Measurements from ENCODE around the gene SND1.

The SND1 gene

GRCh38 chr7:127736511-127736910, 84.5 kb downstream of the SND1 start:
- DNase-seq, result no peak

DNA sequence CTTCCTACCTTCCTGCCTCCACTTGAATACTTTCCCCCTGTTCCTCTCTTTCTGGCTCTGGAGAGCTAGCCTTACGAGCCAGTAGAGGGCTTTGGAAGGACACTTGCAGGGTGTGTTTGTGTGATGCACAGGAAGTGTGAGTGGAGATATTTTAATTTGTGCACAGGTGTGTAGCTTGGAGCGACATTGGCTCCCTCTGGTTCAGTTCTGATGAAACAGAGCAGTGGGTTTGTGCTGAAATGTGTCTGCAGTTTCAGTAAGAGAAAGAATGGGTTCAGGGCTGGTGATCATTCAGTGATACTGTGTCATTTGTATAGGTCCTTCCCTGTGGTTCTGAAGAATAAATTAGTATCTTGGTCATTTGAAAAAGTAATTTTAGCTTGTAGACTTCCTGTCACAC, 86.9 kb downstream of the SND1 start:
- no peak for DNase-seq

GRCh38 chr7:127741764-127742375, 89.9 kb downstream of the SND1 start:
- DNase-seq, result no peak

DNA sequence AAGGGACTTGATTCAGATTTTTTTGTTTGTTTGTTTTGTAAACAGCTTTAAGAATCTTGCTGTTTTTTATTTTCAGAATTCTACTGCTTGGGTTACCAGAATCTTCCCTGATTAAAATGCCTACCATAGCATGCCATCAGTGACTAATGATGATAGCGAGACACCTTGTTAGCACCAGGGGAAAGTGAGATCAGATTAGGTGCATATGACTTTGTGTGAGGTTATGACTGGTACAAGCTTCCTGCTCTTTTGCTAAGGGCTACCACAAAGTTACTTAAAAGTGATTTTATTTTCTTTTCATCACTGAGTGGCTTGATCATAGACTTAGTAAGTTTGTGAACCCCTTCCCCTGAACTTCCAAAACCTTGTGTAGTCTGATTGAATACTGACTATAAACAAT, 93.5 kb downstream of the SND1 start:
- DNase-seq, result no peak

DNA sequence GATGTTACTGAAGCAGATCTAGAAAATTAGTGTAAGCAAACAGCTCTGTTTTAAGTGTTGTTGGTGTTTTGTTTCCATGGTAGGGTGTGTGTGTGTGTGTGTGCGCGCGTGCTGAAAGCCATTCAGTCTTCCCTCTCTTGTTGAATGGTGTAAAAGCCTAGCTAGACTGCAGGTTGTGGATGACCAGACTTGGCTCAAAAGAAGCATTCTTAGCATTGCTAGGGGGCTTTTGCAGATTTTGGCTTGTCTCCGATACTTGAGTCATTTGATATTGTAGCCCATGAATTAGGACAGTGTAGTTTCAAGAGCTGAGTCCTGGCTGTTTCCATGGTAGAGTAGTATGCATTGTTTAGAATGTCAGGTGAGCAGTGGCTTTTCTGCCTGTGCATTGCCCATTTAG, 99.1 kb downstream of the SND1 start:
- no peak for DNase-seq

- DNase-seq, result peak; percentile 43
Observed at GRCh38 chr7:127751490-127752448, 99.8 kb downstream of the SND1 start.

- DNase-seq, result no peak
Observed at GRCh38 chr7:127752829-127753228, 100.8 kb downstream of the SND1 start.

DNA sequence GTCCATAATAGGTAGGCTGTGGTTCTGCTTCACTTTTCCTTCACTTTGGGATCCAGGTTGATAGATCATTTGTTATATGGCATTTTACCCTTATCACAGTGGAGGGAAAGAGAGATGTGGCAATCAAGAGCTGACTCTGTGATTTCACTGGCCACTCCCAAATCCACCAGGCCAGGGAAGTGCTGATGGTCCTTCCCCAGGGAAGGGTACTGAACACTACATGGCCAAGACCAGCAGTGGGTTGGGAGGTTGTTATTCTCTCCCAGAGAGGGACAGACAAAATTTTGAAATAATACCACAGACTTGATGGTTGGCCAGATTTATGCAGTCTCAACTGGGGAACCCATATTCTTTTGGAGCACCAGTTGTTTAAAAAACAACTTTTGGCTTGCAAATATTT, 102.5 kb downstream of the SND1 start:
- no peak for DNase-seq

GRCh38 chr7:127755521-127755920, 103.5 kb downstream of the SND1 start:
- DNase-seq, result no peak

DNA sequence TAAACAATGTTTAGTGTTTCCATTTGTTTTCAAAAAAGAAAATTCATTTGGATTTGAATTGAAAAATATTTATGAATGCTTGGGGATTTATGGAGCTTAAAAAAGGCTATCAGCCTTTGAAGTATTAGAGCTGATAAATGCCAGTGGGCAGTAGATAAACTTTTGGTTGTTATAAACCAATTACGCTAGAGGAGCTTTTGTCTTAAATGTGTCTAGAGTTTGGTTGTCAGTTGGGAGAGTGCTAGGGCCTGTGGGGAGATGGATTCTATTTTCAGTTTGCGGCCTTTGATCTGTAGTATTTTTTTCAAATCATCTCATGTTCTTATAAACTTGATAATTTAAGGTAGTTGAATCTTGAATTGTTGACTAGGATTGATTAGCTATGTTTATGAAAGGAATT, 104.0 kb downstream of the SND1 start:
- DNase-seq, result no peak

DNA sequence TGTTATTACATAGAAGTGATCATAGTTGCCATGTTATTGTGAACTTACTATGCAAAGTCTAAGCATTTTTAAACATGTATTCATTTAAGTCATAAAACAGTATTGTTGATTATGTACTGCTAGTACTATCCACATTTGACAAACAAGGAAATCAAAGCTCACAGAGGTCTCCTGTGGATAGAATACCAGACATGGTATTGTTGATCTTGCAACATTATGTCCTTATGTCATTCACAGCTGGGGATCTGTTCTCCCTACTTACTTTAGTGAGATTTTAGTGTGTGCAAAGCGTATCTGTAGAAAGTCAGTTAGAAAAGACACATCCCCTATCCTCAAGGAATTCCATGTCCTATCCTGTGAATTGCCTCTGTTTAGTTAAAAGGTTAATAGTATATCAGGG, 106.1 kb downstream of the SND1 start:
- DNase-seq, result no peak

DNA sequence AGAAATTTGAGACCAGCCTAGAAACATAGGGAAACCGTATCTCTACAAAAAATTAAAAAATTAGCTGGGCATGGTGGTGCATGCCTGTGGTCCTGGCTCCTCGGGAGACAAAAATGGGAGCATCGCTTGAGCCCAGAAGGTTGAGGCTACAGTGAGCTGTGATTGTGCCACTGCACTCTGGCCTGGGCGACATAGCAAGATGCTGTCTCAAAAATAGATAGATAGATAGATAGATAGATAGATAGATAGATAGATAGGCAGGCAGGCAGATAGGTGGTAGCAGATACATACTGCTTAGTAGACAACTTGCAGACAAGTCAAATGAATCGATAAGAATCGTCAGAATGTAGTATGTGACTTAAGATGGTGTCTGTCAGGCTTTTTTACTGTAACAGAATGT, 106.9 kb downstream of the SND1 start:
- no peak for DNase-seq

- DNase-seq, result no peak
Observed at GRCh38 chr7:127759945-127760421, 108.0 kb downstream of the SND1 start.

DNA sequence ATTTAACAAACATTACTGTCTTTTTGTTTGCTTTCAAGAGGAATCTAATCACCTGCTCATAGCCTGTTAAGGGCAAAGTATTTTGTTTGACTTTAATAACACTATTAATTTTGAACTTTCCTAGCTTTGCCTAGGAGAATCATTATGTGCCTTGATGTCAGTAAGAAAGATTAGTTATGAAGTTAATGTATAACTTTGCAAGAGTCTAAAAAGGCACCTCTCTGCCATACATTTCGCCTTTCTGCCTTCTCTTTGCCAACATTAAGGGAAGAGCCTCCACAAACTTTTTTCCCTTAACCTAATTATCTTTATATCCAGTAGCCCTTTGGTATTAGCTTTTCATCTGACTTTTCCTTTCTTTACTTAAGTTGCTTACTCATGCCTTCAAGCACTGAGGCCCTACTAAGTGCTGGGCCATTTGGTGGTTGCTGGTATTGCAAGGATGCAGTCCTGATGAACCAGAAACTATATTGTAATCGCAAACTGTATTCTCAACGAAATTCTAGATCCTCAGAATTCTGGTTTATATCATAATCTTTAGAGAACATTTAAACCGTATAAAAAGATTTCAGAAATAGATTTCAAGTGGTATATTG, 108.5 kb downstream of the SND1 start:
- no peak for DNase-seq

DNA sequence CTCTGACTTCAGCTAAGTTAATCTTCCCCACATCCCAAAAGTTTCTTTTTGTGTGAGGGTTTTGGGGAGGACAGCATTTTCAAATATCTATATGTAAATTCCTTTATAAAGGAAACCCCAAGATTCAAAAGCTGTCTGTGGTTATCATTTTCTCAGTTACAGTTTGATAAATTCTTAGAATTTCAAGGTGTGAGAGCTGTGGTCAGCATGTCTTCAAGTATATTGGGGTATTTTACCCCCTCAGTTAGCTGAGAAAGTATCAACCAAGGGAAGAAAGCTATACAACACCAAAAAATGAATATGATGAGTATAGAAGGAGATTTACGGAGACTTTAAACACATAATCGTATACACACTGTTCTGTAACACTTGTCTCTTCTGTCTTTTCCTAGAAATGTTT, 109.2 kb downstream of the SND1 start:
- no peak for DNase-seq

GRCh38 chr7:127764681-127765080, 112.7 kb downstream of the SND1 start:
- DNase-seq, result no peak

DNA sequence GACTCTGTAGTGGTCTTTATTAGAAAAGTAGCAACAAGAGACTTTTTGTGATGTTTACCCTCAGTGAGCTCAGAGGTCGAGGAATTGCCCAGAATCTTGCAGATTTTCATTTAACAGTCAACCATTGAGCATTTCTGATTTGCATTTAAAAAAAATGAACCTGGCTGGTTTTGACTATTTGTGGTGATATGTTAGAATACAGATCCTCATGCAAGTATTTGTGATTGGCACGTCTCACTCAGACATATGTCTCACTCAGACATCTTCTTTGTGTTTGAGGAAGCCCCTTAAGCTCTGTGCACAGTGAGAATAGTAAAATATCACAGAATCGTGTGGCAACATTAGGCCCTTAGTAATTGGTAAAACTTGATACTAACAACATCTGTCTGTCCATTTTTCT, 113.2 kb downstream of the SND1 start:
- DNase-seq, result no peak

DNA sequence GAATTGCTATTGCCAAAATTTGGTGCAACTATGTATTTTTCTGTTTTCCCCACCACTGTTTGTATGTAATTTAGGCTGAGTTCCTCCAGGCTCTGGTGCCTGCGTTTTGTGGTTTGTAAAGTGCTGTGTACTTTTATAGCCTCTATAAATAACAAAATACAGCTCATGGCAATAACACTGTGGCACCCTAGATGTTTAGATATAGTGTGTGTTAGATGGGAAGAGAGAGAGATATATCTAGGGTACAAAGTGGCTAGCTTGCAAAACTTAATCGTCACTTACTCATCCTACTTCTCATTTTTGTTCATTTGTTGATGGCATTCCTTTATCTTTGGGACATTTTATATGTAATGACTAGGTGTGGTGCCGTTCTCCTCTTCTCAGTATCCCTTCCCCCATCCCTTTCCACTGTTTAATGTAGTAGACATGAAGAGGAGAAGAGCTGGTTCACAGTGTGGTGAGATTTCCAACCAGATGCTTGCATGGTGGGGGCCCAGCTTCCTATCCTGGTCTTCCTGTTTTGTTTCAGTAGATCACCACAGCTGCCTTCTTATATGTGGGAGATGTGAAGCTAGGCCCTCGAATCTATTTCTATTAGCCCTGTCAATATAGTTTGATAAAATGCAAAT, 115.0 kb downstream of the SND1 start:
- DNase-seq, result peak; percentile 29

DNA sequence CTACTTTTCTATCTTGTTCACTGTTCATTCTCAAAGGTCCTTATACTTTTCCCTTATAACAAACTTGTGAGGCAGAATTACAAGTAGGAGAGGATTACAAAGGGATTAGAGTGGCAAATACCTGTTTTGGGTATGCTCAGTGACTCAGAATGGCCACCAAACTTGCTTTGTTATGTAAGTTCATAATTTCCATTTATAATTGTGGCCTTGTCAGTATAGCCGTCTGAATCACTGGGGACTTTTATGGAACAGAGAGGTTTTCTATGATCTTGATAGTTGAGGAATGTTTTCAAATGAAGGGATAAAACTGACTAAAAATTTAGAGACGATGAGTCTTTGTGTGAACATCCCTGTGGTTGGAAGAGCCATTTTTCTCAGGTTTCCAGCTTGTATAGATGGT, 116.2 kb downstream of the SND1 start:
- no peak for DNase-seq

- DNase-seq, result no peak
Observed at GRCh38 chr7:127769137-127769536, 117.1 kb downstream of the SND1 start.

DNA sequence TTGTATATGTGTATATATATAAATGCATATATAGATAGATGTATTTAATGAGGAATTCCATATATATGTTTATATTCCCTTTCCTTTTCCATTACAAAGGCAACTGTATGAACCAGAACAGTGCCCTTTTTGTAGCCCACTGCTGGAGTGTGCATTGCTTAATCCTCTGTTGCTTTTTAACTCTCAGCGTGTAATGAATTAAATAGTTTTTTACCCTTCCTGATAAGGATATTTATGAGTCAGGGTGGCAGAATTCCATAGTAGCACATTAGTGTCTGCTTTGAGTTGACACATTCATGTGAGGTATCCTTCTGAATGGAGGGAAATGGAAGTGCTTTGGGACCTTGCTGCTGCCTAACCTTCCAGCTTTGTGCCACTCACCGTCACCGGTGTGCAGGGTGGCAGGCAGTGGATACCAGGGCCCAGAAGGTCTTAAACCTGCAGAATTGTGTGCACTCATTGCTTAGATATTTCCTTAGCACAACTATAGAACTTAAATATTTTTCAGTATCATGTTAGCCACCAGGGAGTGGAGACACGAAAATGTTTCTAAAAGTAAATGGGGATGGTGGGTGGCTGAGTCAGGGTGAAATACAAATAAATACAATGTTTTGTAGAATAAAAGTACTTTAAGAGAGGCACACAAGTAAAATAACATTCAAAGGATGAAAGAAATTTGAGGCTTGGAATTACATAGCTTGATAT, 117.9 kb downstream of the SND1 start:
- DNase-seq, result no peak

- DNase-seq, result no peak
Observed at GRCh38 chr7:127770885-127771284, 118.9 kb downstream of the SND1 start.

GRCh38 chr7:127771707-127772106, 119.7 kb downstream of the SND1 start:
- DNase-seq, result no peak
